Measurements from ENCODE around the gene CARS2.

GRCh38 chr13:110640591-110641029 lies 65.3 kb downstream of the CARS2 start:
- no peak for TF ChIP-seq CTCF (IDR thresholded peaks at IDR 0.05)
- TF ChIP-seq POLR2A (IDR thresholded peaks at IDR 0.05), result no peak

Data from testis (tissue), 2 donors.